Middle frontal gyrus (tissue), 1 donor: ENCODE results near the gene TLL2.

Experiments used
- DNase-seq: peaks from one replicate; pipeline ENCODE4 v3.0.0-alpha.2; 2015; ENCODE audit warnings: low spot score; ENCODE audit errors: extremely low spot score

TLL2 gene

DNA sequence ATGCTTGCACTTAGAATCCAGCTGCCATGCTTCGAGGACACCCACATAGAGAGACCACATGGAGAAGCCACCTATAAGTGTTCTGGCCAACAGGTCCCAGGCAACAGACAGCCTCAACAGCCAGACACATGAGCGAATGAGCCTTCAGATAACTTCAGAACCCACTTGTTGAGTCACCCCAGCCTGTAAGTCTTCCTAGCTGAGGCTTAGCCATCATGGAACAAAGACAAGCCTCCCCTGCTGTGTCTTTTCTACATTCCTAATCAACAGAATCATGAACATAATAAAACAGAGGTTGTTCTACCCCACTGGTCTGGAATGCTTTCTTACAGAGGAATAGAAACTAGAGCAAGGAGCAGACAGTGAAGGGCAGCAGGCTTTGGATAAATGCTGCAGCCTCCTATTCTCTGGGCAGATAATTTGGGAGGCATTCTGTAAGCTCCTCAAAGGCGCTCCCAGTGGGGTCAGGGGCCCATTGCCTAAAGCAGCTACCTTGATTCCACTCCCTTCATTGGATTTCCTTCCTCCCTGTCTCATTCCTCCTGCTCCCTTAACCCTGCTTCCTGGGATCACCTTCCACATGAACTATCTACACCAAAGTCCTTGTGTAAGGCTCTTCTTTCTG, 4.6 kb downstream of the TLL2 start:
- DNase-seq: no peak

- no peak for DNase-seq
Observed at GRCh38 chr10:96507044-96507443, 6.7 kb downstream of the TLL2 start.

- DNase-seq: no peak
Observed at GRCh38 chr10:96505150-96506136, 8.3 kb downstream of the TLL2 start.

DNA sequence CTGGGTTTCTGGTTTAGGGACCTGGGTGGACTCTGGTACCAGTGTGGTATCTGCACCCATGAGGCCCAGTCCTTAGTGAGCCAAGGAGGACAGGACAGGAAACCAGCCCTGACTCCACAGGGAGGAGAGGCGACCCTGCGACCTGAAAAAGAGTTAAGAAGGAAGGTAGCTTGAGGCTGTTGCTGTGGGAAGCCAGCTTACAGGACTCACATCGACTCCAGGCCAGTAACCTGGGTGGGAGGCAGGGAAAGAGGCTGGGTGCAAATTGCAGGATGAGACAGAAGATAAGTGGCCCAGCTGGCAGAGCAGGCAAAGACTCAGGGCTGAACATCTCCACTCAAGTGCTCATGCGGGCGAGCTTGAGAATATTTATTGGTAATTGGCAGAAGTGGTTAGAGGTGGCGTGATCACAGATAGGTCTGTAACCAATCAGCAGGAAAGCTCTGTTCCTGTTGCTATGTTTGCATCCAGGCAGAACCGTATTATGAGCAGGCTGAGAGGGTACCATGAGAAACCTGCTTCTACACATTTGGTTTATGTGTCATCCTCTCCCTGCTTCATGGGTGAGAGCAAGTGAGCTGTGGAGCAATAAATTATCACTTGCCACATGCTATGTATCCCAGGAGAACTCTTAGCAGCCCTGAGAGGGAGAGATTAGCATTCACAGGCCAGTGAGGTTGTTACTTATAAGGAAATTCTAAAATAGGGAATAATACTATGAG, 11.0 kb downstream of the TLL2 start:
- no peak for DNase-seq

DNA sequence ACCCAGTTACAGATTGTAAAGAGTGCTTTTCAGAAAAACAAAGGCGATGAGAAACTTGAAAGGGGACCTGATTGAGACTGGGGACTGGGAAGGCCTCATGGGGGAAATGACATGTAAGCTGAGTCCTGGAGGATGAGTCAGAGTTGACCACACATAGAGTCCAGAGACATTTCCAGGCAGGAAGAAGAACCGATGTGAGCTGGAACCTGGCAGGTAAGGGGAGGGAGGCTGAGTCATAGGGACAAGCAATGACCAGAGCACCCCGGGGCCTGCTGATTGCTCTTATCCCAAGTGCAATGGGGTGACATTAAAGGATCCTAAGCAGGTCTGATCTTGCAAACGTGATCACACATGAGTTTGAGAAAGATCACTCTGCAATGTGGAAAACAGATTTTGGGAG, 11.7 kb downstream of the TLL2 start:
- DNase-seq: no peak

DNA sequence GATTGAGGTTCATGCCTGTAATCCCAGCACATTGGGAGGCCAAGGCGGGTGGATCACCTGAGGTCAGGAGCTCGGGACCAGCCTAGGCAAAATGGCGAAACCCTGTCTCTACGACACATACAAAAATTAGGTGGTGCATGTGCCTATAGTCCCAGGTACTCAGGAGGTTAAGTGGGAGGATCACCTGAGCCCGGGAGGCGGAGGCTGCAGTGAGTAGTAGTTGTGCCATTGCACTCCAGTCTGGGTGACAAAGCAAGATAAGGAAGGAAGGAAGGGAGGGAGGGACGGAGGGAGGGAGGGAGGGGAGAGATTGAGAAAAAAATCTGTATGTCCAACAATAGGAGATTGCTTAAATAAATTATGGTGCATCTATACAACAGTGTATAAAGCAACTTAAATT, 13.2 kb downstream of the TLL2 start:
- no peak for DNase-seq

- DNase-seq: no peak
Observed at GRCh38 chr10:96500050-96500449, 13.7 kb downstream of the TLL2 start.

DNA sequence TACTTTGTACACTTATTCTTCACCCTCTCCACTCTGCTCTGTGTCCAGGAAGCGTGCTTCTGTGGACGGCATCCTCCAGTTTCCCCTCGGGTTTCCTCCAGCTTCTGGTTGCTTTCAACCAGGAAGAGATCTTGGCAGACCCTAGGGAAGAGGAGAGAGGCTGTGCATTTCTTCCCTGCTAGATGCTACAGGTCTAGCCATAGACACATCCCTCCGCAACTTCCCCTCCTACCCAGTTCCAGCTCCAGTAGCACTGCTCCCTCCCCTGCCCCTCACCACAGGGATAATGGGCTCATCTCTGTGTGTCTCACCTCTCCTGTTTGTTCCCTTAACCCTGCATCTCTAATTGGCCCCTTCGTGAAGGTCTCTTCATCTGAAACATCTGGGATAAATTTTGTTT, 16.3 kb downstream of the TLL2 start:
- DNase-seq: no peak

GRCh38 chr10:96496281-96496925, 17.3 kb downstream of the TLL2 start:
- DNase-seq: no peak

DNA sequence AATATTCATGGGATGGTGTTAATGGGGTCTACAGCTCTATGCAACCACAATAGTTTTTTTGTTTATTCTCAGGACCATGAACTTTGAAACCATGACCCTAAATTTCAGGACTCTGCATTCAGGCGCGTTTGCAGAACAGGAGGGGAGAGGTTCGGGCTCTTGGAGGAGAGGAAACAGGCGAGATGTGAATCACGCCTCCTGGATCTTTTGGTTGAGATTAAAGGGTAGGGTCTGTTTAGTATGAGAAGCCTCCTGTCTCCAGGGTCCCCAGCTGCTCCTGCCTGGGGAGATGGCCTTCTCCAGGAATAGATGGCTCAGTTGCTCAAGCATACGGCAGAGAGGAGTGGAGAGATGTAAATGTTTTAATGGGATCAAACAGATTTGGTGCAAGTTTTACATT, 18.2 kb downstream of the TLL2 start:
- no peak for DNase-seq

DNA sequence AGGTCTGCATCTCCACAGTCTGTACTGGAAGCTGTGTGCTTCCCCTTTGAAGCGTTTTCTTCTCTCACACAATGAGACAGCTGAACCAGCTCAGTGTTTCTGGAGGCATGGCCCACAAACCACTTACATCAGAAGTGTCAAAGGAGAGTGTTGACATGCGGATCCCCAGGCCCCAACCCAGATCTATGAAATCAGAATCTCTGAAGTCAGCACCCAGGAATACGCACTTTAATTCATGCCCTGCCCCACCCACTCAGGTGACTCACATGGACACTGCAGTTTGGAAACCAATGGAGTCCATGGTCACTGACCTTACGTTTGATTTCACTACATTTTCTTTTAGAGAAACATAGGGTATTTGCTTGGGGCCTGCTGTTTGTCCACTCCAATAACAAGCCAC, 19.0 kb downstream of the TLL2 start:
- no peak for DNase-seq

DNA sequence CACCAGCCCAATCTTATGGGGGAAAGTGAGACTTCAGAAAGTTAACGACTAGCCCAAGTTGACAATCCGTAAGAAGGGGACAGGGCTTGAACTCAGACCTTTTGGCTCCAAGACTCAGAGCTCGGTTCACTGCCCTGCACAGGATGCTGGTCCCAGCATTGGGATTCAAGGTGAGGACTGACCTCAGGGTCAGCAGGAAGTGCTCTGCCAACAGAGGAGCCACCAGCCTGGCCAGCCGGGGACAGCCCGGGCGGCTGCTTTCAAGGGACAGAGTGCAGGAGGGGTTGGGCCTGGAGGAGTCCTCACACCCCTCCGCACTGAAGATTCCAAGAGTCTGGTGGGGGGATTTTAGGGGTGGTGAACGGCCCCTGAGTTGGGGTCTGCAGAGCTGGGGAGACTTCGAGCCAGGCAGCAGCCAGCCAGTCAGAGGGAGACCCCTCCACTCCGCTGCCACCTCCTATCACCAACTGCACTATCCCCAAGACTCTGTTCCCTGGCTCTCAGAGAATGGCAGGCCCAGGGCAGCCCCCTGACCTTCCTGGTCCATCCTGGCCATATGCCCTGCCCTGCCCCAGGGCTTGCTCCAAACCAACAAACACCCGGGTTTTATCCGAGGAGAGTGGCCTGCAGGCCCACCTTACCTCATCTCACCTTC, 19.7 kb downstream of the TLL2 start:
- no peak for DNase-seq

- DNase-seq: no peak
Observed at GRCh38 chr10:96493254-96493653, 20.5 kb downstream of the TLL2 start.

- DNase-seq: no peak
Observed at GRCh38 chr10:96491303-96491702, 22.4 kb downstream of the TLL2 start.

DNA sequence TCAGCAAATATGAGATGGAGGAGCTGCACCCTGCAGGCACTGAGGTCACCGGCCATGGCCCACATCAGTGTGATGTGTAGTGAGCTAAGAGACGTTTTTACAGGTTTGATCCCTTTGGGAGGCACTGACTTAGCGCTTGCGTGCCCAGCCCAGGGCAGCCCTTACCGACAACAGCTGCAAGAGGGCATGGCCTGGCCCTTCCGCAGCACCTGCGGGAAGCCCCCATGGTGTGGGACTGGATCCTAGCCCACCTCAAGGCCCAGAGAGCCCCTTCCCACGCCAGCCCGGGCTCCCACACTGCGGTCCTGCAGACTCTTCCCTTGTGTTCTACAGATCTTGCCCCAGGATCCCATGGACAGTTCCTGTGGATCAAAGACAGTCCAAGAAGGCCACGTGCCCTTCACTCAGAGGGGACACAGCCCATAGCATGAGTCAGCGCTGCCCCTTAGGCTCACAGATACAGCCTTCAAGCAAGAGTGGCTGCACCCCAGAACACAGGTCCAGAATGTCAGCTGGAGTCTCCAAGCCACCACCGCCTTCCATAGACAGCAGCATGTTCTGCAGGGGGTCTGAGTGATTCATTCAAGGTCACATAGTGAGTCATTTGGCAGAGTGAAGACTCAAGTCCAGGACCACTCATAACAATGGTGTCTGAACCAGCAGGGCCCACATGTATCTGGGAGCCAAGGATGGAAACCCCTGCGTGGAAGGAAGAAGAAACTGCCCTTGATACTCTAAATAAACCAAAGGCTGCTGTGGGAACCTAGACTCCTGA, 25.4 kb downstream of the TLL2 start:
- no peak for DNase-seq

GRCh38 chr10:96482815-96483588, 30.7 kb downstream of the TLL2 start:
- no peak for DNase-seq

DNA sequence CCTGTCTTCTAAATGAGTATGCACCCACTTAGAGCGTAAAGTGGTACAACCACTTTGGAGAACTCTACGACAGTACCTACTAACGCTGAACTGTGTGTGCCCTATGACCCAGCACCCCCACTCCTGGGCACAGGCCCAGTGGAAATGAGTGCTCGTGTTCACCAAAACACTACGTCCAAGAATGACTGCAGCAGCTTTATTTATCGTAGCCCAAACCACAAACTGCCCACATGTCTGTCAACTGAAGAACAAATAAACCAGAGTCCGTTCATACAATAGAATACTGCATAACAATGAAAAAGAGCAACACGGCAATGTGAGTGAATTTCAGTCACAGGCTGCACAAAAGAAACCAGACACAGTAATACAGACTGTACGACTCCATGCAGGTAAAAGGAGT, 35.4 kb downstream of the TLL2 start:
- DNase-seq: no peak

DNA sequence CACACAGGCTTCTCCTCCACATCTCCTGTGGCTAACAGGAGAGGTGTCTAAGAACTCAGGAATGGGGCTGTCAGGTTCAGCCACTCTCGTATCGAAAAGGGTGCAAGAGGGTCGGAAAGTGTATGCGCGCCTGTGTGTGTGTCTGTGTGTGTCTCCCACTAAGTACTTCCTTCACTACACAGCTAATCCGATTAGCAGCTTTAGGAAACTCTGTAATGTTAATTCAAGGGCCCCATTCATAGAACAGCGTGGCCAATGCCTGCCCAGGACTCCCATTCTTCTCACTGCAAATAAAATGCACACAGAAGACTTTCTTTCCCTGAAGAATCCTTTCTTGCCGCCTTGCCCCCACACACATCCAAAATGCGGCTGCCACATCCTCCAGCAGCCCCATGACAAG, 39.9 kb downstream of the TLL2 start:
- DNase-seq: no peak

- no peak for DNase-seq
Observed at GRCh38 chr10:96470116-96470743, 43.5 kb downstream of the TLL2 start.
